GM12878 (cell line): ENCODE data around the gene LRIT2. TPM values are rescaled to one million over a fixed set of nuclear protein-coding genes. Genes with fewer than 3 reads are reported as not detected.

Experiments
- ATAC-seq: fragments of 200-7000 bp; cut with Tn5 transposase; 3 replicates; pipeline ENCODE4 v1.9.1; 2020; ENCODE audit warnings: mild to moderate bottlenecking, moderate library complexity
- BruUV-seq: library from RNA; stranded (reverse); fragments of 400-500 nt; replicated peaks from 2 replicates; lab custom pipeline; 2021; lab: Mats Ljungman, UMichigan
- CTCF ChIA-PET: fragments of 300-600 bp; sonication (Branson Sonifier 250); formaldehyde crosslinking; extraction: SDS; loops from one replicate; lab custom pipeline; 2021; ENCODE audit warnings: inconsistent platforms; lab: Yijun Ruan, JAX
- POLR2A ChIA-PET: fragments of 350-600 bp; formaldehyde crosslinking; extraction: SDS; loops from one replicate; lab custom pipeline; 2021; ENCODE audit warnings: inconsistent platforms; lab: Charles Lee
- RAD21 ChIA-PET: fragments of 300-600 bp; sonication (Branson Sonifier 250); formaldehyde crosslinking; loops from one replicate; lab custom pipeline; 2023; ENCODE audit warnings: antibody characterized with exemption; ENCODE audit not compliant: unreplicated experiment; lab: Charles Lee
- SMC1A ChIA-PET: fragments of 300-600 bp; sonication (Branson Sonifier 250); formaldehyde crosslinking; loops from one replicate; lab custom pipeline; 2023; ENCODE audit not compliant: unreplicated experiment, uncharacterized antibody; lab: Charles Lee
- DNase-seq: peaks from one replicate; pipeline ENCODE4 v3.0.0-alpha.2; 2011; ENCODE audit warnings: low read depth, low spot score
- FAIRE-seq: peaks from 3 replicates; lab custom pipeline; 2011; peaks lifted over from hg19 to GRCh38; lab: Jason Lieb, UNC
- H2AFZ ChIP-seq: 2 replicates; pipeline ENCODE4 v1.6.0; 2011; ENCODE audit warnings: low read depth, low read length, control low read depth; ENCODE audit not compliant: control insufficient read depth
- H3K27ac ChIP-seq: 2 replicates; pipeline ENCODE4 v1.5.1; 2011; ENCODE audit warnings: control low read depth; ENCODE audit not compliant: control insufficient read depth, insufficient read depth
- H3K27me3 ChIP-seq, 2 experiments: replicated peaks in 1 of 2; 2 replicates each; pipeline versions ENCODE4 v1.6.0 to v1.6.1; 2011; ENCODE audit warnings: low read length in 1 of 2; ENCODE audit not compliant: control insufficient read depth in 2 of 2, insufficient read depth in 2 of 2
- H3K36me3 ChIP-seq, 2 experiments: 2 replicates each; pipeline ENCODE4 v1.5.1; 2011; ENCODE audit warnings: low read length in 1 of 2; ENCODE audit not compliant: control insufficient read depth in 2 of 2, insufficient read depth in 2 of 2
- H3K4me1 ChIP-seq: 2 replicates; pipeline ENCODE4 v1.6.1; 2011; ENCODE audit warnings: mild to moderate bottlenecking, low read length, moderate library complexity, mixed read lengths; ENCODE audit not compliant: control insufficient read depth, insufficient read depth
- H3K4me2 ChIP-seq: 2 replicates; pipeline ENCODE4 v1.6.0; 2011; ENCODE audit warnings: control low read depth; ENCODE audit not compliant: control insufficient read depth, insufficient read depth
- H3K4me3 ChIP-seq: fragments of 200-600 bp; sonication (generic); 2 replicates; pipeline ENCODE4 v1.5.1; 2016
- H3K79me2 ChIP-seq: 2 replicates; pipeline ENCODE4 v1.6.0; 2011; ENCODE audit warnings: low read length; ENCODE audit not compliant: control insufficient read depth, insufficient read depth
- H3K9ac ChIP-seq: 2 replicates; pipeline ENCODE4 v1.8.0; 2011; ENCODE audit warnings: low read length, control low read depth, mixed read lengths; ENCODE audit not compliant: control insufficient read depth, insufficient read depth
- H3K9me3 ChIP-seq: replicated peaks from 3 replicates; pipeline ENCODE4 v1.5.1; 2011; ENCODE audit warnings: mild to moderate bottlenecking, low read length; ENCODE audit not compliant: control insufficient read depth, insufficient read depth
- H4K20me1 ChIP-seq: 2 replicates; pipeline ENCODE4 v1.6.0; 2011; ENCODE audit not compliant: control insufficient read depth, insufficient read depth
- BRCA1 ChIP-seq: IDR thresholded peaks from 2 replicates; pipeline ENCODE4 v1.6.1; 2011; ENCODE audit warnings: low read depth, low read length, improper control_type of control experiment
- CBX5 ChIP-seq: sonication (generic); IDR thresholded peaks from 2 replicates; pipeline ENCODE4 v1.6.1; 2016; ENCODE audit warnings: low read depth, moderate library complexity, mild to moderate bottlenecking, inconsistent platforms
- HDGF ChIP-seq: fragments of 450-650 bp; IDR thresholded peaks from 2 replicates; pipeline ENCODE4 v1.6.1; 2016; ENCODE audit warnings: antibody characterized with exemption
- KDM1A ChIP-seq: fragments of 200-600 bp; sonication (generic); IDR thresholded peaks from 2 replicates; pipeline ENCODE4 v1.6.1; 2016; ENCODE audit warnings: borderline replicate concordance
- MEF2A ChIP-seq: IDR thresholded peaks from 2 replicates; pipeline ENCODE4 v1.6.1; 2011; ENCODE audit warnings: low read depth, mild to moderate bottlenecking, low read length, moderate library complexity; ENCODE audit not compliant: insufficient read depth
- PML ChIP-seq: IDR thresholded peaks from 2 replicates; pipeline ENCODE4 v1.6.1; 2012; ENCODE audit warnings: low read length, inconsistent platforms
- POLR2A ChIP-seq: IDR thresholded peaks from 2 replicates; pipeline ENCODE4 v1.6.1; 2011; ENCODE audit warnings: low read depth, mild to moderate bottlenecking, low read length
- SIN3A ChIP-seq: IDR thresholded peaks from 2 replicates; pipeline ENCODE4 v1.6.1; 2012; ENCODE audit warnings: low read depth, low read length, improper control_type of control experiment
- SIX5 ChIP-seq: IDR thresholded peaks from 2 replicates; pipeline ENCODE4 v1.6.1; 2011; ENCODE audit warnings: mild to moderate bottlenecking, low read depth, low read length, moderate library complexity; ENCODE audit not compliant: severe bottlenecking
- SREBF2 ChIP-seq: IDR thresholded peaks from 2 replicates; pipeline ENCODE4 v1.6.1; 2012; ENCODE audit warnings: mild to moderate bottlenecking, low read length
- TAF1 ChIP-seq: IDR thresholded peaks from 2 replicates; pipeline ENCODE4 v1.6.1; 2011; ENCODE audit warnings: mild to moderate bottlenecking, low read depth, low read length, borderline replicate concordance
- TARDBP ChIP-seq: IDR thresholded peaks from 2 replicates; pipeline ENCODE4 v1.6.1; 2016; ENCODE audit warnings: borderline replicate concordance
- TBL1XR1 ChIP-seq: IDR thresholded peaks from 2 replicates; pipeline ENCODE4 v1.6.1; 2012; ENCODE audit warnings: low read depth, low read length, improper control_type of control experiment
- ZBED1 ChIP-seq: IDR thresholded peaks from 2 replicates; pipeline ENCODE4 v1.6.1; 2016; ENCODE audit warnings: borderline replicate concordance
- ZNF24 ChIP-seq: fragments of 450-650 bp; IDR thresholded peaks from 2 replicates; pipeline ENCODE4 v1.6.1; 2017; ENCODE audit warnings: antibody characterized with exemption, mild to moderate bottlenecking
- WGBS: methylation state at CpG from one replicate; pipeline ENCODE4 v1.1.6; 2016; ENCODE audit warnings: low lambda C conversion rate; ENCODE audit not compliant: insufficient replicate concordance, insufficient coverage; ENCODE audit errors: missing lambda C conversion rate; 5-methylcytosine and 5-hydroxymethylcytosine counted together
- in situ Hi-C: fragments of 300-500 bp; cut with MboI; formaldehyde crosslinking; loops from 9 replicates; pipeline ENCODE4 v1.14.3; 2018; ENCODE audit warnings: mixed read lengths
- intact Hi-C: fragments of 100-400 bp; cut with micrococcal nuclease; formaldehyde crosslinking; loops from one replicate; pipeline ENCODE4 v1.14.2; 2022; ENCODE audit not compliant: unreplicated experiment
- polyA plus RNA-seq, 11 experiments: library from polyadenylated mRNA; depleted of rRNA in 4 of 11; unstranded in 6 of 11; stranded (reverse) in 5 of 11; fragments of >200 nt; fragmentation: Nextera tagmentation in 4 of 11; fragmentation: Illumina TruSeq in 1 of 11; extraction: Ambion mirVana in 4 of 11; extraction: Trizol in 1 of 11; gene quantifications; 1 replicate in 1 of 11; 2 replicates in 10 of 11; pipeline versions ENCODE4 v1.2.1 to v1.2.3, GENCODE V29; 2011 to 2016; ENCODE audit warnings: inconsistent platforms in 2 of 11, missing spikeins in 2 of 11, low read depth in 1 of 11
- total RNA-seq, 4 experiments: library from RNA; depleted of rRNA in 3 of 4; stranded (reverse); fragments of >200 nt in 3 of 4; fragmentation: Illumina TruSeq in 1 of 4; extraction: Trizol in 1 of 4; gene quantifications; 2 replicates each; pipeline versions ENCODE4 v1.2.1 to v1.2.3, GENCODE V29; 2013 to 2021
- TF ChIP-seq, protein P1 (sequence below): fragments of 450-650 bp; formaldehyde crosslinking; IDR thresholded peaks from 2 replicates; pipeline ENCODE4 v1.5.0; 2022; ENCODE audit warnings: mild to moderate bottlenecking, missing genetic modification characterization
- TF ChIP-seq, protein P2 (sequence below): fragments of 450-650 bp; IDR thresholded peaks from 2 replicates; pipeline ENCODE4 v1.6.1; 2014; ENCODE audit warnings: mild to moderate bottlenecking
- TF ChIP-seq, protein P3 (sequence below): IDR thresholded peaks from 2 replicates; pipeline ENCODE4 v1.6.1; 2012; ENCODE audit warnings: low read depth, low read length, improper control_type of control experiment
- TF ChIP-seq, protein P4 (sequence below): IDR thresholded peaks from 2 replicates; pipeline ENCODE4 v1.6.1; 2011; ENCODE audit warnings: low read depth, low read length, improper control_type of control experiment, borderline replicate concordance

LRIT2 gene
- total and polyA plus RNA-seq, 10 of the 15 experiments (the other 5 are each of a cell fraction or from before 2014, with no cell fraction given): not detected

DNA sequence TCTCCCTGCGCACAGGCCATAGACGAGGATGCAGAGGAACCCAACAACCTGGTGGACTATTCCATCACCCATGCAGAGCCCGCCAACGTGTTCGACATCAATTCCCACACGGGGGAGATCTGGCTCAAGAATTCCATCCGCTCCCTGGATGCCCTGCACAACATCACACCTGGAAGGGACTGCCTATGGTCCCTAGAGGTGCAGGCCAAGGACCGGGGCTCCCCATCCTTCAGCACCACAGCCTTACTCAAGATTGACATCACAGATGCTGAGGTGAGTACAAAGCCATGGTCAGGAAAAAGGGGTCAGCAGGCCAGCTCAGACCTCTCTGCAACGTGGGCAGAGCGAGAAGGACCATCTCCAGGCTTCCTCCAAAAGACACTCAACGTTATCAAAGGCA lies 12.3 kb downstream of the LRIT2 start (continued):
- TF ChIP-seq, protein P1, sequence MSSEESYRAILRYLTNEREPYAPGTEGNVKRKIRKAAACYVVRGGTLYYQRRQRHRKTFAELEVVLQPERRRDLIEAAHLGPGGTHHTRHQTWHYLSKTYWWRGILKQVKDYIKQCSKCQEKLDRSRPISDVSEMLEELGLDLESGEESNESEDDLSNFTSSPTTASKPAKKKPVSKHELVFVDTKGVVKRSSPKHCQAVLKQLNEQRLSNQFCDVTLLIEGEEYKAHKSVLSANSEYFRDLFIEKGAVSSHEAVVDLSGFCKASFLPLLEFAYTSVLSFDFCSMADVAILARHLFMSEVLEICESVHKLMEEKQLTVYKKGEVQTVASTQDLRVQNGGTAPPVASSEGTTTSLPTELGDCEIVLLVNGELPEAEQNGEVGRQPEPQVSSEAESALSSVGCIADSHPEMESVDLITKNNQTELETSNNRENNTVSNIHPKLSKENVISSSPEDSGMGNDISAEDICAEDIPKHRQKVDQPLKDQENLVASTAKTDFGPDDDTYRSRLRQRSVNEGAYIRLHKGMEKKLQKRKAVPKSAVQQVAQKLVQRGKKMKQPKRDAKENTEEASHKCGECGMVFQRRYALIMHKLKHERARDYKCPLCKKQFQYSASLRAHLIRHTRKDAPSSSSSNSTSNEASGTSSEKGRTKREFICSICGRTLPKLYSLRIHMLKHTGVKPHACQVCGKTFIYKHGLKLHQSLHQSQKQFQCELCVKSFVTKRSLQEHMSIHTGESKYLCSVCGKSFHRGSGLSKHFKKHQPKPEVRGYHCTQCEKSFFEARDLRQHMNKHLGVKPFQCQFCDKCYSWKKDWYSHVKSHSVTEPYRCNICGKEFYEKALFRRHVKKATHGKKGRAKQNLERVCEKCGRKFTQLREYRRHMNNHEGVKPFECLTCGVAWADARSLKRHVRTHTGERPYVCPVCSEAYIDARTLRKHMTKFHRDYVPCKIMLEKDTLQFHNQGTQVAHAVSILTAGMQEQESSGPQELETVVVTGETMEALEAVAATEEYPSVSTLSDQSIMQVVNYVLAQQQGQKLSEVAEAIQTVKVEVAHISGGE (CRISPR knock-in tag): no peak
- no peak for TF ChIP-seq TAF1
- TF ChIP-seq, all 136 proteins: peak for 0

DNA sequence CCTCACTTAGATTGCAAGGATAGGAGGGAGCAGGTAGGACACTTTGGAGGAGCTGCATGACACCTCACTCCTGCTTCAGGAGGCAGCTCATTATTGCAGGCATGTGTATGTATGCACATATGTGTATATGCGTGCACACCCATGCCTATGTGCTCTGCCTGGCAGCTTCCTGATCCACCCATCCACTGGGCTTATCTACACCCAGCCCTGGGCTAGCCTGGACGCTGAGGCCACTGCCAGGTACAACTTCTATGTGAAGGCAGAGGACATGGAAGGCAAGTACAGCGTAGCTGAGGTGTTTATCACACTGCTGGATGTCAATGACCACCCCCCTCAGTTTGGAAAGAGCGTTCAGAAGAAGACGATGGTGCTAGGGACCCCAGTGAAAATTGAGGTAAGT lies 13.3 kb downstream of the LRIT2 start:
- no peaks in the 10 kb centered on the region for H3K9me3 ChIP-seq
- ChIA-PET POLR2A (no interaction called here), RAD21 (interaction anchor here (0.7 to 1.9 kb wide), 3 partner anchors 64 to 152 kb away, joined by 3 to 9 read pairs (median 3); no protein-coding TSS in a partner anchor), CTCF (interaction anchor here (1.1 to 28.3 kb wide), 7 partner anchors 11 to 86 kb away, joined by 3 to 788 read pairs (median 4); partner anchors contain the start of gene GPR15LG), SMC1A (interaction anchor here (4.6 kb wide), 1 partner anchor 64 kb away, joined by 29 read pairs; no protein-coding TSS in a partner anchor)
- no peaks in the 10 kb centered on the region for H3K36me3 ChIP-seq
- WGBS: 15% methylated on average over 5 of the region's 5 CpGs
- in situ Hi-C loops: no loop called here
- H3K79me2 ChIP-seq: no peaks in the 10 kb centered on the region
- no peak for ATAC-seq
- H3K4me2 ChIP-seq: no peak overlapping the region
- intact Hi-C loops: no loop called here
- H3K27ac ChIP-seq: no peak overlapping the region
- no peaks in the 10 kb centered on the region for H3K4me1 ChIP-seq
- H3K4me3 ChIP-seq: no peak overlapping the region
- H3K9ac ChIP-seq: no peak overlapping the region
- no peak overlapping the region for H2AFZ ChIP-seq
- H4K20me1 ChIP-seq: no peaks in the 10 kb centered on the region
- BruUV-seq: no TSS peak
- FAIRE-seq: no peak
- no peak for DNase-seq
- peaks cover 0 to under 1% of the 10 kb centered on the region in 2 experiments for H3K27me3 ChIP-seq
- TF ChIP-seq ZBED1: no peak
- no peak for TF ChIP-seq PML
- TF ChIP-seq POLR2A: no peak
- TF ChIP-seq KDM1A: no peak
- TF ChIP-seq TBL1XR1: no peak
- TF ChIP-seq TARDBP: no peak
- TF ChIP-seq BRCA1: no peak
- TF ChIP-seq, protein P2, sequence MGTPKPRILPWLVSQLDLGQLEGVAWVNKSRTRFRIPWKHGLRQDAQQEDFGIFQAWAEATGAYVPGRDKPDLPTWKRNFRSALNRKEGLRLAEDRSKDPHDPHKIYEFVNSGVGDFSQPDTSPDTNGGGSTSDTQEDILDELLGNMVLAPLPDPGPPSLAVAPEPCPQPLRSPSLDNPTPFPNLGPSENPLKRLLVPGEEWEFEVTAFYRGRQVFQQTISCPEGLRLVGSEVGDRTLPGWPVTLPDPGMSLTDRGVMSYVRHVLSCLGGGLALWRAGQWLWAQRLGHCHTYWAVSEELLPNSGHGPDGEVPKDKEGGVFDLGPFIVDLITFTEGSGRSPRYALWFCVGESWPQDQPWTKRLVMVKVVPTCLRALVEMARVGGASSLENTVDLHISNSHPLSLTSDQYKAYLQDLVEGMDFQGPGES: no peak
- TF ChIP-seq SREBF2: no peak
- TF ChIP-seq, protein P3, sequence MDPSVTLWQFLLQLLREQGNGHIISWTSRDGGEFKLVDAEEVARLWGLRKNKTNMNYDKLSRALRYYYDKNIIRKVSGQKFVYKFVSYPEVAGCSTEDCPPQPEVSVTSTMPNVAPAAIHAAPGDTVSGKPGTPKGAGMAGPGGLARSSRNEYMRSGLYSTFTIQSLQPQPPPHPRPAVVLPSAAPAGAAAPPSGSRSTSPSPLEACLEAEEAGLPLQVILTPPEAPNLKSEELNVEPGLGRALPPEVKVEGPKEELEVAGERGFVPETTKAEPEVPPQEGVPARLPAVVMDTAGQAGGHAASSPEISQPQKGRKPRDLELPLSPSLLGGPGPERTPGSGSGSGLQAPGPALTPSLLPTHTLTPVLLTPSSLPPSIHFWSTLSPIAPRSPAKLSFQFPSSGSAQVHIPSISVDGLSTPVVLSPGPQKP: no peak
- no peak for TF ChIP-seq HDGF
- TF ChIP-seq SIX5: no peak
- TF ChIP-seq SIN3A: no peak
- TF ChIP-seq MEF2A: no peak
- no peak for TF ChIP-seq ZNF24
- TF ChIP-seq CBX5: no peak
- TF ChIP-seq, protein P4, sequence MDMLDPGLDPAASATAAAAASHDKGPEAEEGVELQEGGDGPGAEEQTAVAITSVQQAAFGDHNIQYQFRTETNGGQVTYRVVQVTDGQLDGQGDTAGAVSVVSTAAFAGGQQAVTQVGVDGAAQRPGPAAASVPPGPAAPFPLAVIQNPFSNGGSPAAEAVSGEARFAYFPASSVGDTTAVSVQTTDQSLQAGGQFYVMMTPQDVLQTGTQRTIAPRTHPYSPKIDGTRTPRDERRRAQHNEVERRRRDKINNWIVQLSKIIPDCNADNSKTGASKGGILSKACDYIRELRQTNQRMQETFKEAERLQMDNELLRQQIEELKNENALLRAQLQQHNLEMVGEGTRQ: no peak
